Measurements from ENCODE around the gene TNFSF11.
A peak's percentile ranks its signal among the peaks of the same experiment; 100 is the strongest.

The TNFSF11 gene

GRCh38 chr13:42592915-42593900 is 19.3 kb downstream of the TNFSF11 start:
- Histone ChIP-seq H3K4me1 (ENCODE audit: control insufficient read depth, insufficient read depth, low read length) (peaks cover 5% of the 10 kb centered on the region), H3K36me3 (ENCODE audit: insufficient read depth, low read length) (no peaks in the 10 kb centered on the region), H3K27me3 (ENCODE audit: control insufficient read depth, insufficient read depth, low read length) (peaks cover 64% of the 10 kb centered on the region), H3K4me3 (ENCODE audit: low read length) (no peak overlapping the region), H3K9ac (ENCODE audit: low read depth, low read length) (no peak overlapping the region), H3K9me3 (replicated peaks; ENCODE audit: low read length) (no peaks in the 10 kb centered on the region), H3K4me2 (ENCODE audit: low read length) (no peak overlapping the region)

- peak overlapping the region; percentile 16 for H3K4me2 ChIP-seq (ENCODE audit: low read length)
- peaks cover 5% of the 10 kb centered on the region for H3K4me1 ChIP-seq (ENCODE audit: control insufficient read depth, insufficient read depth, low read length)
- H3K27me3 ChIP-seq (ENCODE audit: control insufficient read depth, insufficient read depth, low read length) = peaks cover 52% of the 10 kb centered on the region
- no peaks in the 10 kb centered on the region for H3K9me3 ChIP-seq (replicated peaks; ENCODE audit: low read length)
- H3K36me3 ChIP-seq (ENCODE audit: insufficient read depth, low read length) = no peaks in the 10 kb centered on the region
- no peak overlapping the region for H3K4me3 ChIP-seq (ENCODE audit: low read length)
- H3K9ac ChIP-seq (ENCODE audit: low read depth, low read length) = no peak overlapping the region
Measured at GRCh38 chr13:42594481-42595252, 20.7 kb downstream of the TNFSF11 start.

- H3K9me3 ChIP-seq (replicated peaks; ENCODE audit: low read length) = no peaks in the 10 kb centered on the region
Measured at GRCh38 chr13:42595253-42595571, 21.3 kb downstream of the TNFSF11 start.

GRCh38 chr13:42597505-42597904 is 23.6 kb downstream of the TNFSF11 start:
- peaks cover 26% of the 10 kb centered on the region for H3K27me3 ChIP-seq (ENCODE audit: control insufficient read depth, insufficient read depth, low read length)

More at GRCh38 chr13:42595253-42595571, 21.3 kb downstream of the TNFSF11 start:
- peaks cover 5% of the 10 kb centered on the region for H3K4me1 ChIP-seq (ENCODE audit: control insufficient read depth, insufficient read depth, low read length)
- no peak overlapping the region for H3K4me2 ChIP-seq (ENCODE audit: low read length)
- H3K4me3 ChIP-seq (ENCODE audit: low read length) = no peak overlapping the region
- peaks cover 46% of the 10 kb centered on the region for H3K27me3 ChIP-seq (ENCODE audit: control insufficient read depth, insufficient read depth, low read length)
- no peak overlapping the region for H3K9ac ChIP-seq (ENCODE audit: low read depth, low read length)
- no peaks in the 10 kb centered on the region for H3K36me3 ChIP-seq (ENCODE audit: insufficient read depth, low read length)

GRCh38 chr13:42600943-42601342 is 27.0 kb downstream of the TNFSF11 start:
- H3K36me3 ChIP-seq (ENCODE audit: insufficient read depth, low read length) = no peaks in the 10 kb centered on the region
- H3K4me3 ChIP-seq (ENCODE audit: low read length) = no peak overlapping the region
- peaks cover 15% of the 10 kb centered on the region for H3K27me3 ChIP-seq (ENCODE audit: control insufficient read depth, insufficient read depth, low read length)
- H3K9me3 ChIP-seq (replicated peaks; ENCODE audit: low read length) = no peaks in the 10 kb centered on the region
- H3K4me2 ChIP-seq (ENCODE audit: low read length) = no peak overlapping the region
- peaks cover 7% of the 10 kb centered on the region for H3K4me1 ChIP-seq (ENCODE audit: control insufficient read depth, insufficient read depth, low read length)
- H3K9ac ChIP-seq (ENCODE audit: low read depth, low read length) = no peak overlapping the region

More at GRCh38 chr13:42597505-42597904, 23.6 kb downstream of the TNFSF11 start:
- Histone ChIP-seq H3K4me1 (ENCODE audit: control insufficient read depth, insufficient read depth, low read length) (peaks cover 11% of the 10 kb centered on the region), H3K9ac (ENCODE audit: low read depth, low read length) (no peak overlapping the region), H3K9me3 (replicated peaks; ENCODE audit: low read length) (no peaks in the 10 kb centered on the region), H3K4me3 (ENCODE audit: low read length) (no peak overlapping the region), H3K36me3 (ENCODE audit: insufficient read depth, low read length) (no peaks in the 10 kb centered on the region), H3K4me2 (ENCODE audit: low read length) (no peak overlapping the region)

GRCh38 chr13:42602906-42603305 is 29.0 kb downstream of the TNFSF11 start:
- Histone ChIP-seq H3K4me1 (ENCODE audit: control insufficient read depth, insufficient read depth, low read length) (peaks cover 7% of the 10 kb centered on the region), H3K4me3 (ENCODE audit: low read length) (no peak overlapping the region), H3K9me3 (replicated peaks; ENCODE audit: low read length) (no peaks in the 10 kb centered on the region)

GRCh38 chr13:42603571-42603970 is 29.6 kb downstream of the TNFSF11 start:
- peaks cover 7% of the 10 kb centered on the region for H3K4me1 ChIP-seq (ENCODE audit: control insufficient read depth, insufficient read depth, low read length)
- peaks cover 12% of the 10 kb centered on the region for H3K27me3 ChIP-seq (ENCODE audit: control insufficient read depth, insufficient read depth, low read length)
- no peak overlapping the region for H3K4me3 ChIP-seq (ENCODE audit: low read length)
- H3K36me3 ChIP-seq (ENCODE audit: insufficient read depth, low read length) = no peaks in the 10 kb centered on the region
- H3K9ac ChIP-seq (ENCODE audit: low read depth, low read length) = no peak overlapping the region
- no peaks in the 10 kb centered on the region for H3K9me3 ChIP-seq (replicated peaks; ENCODE audit: low read length)
- no peak overlapping the region for H3K4me2 ChIP-seq (ENCODE audit: low read length)

More at GRCh38 chr13:42602906-42603305, 29.0 kb downstream of the TNFSF11 start:
- Histone ChIP-seq H3K9ac (ENCODE audit: low read depth, low read length) (no peak overlapping the region), H3K4me2 (ENCODE audit: low read length) (no peak overlapping the region), H3K27me3 (ENCODE audit: control insufficient read depth, insufficient read depth, low read length) (peaks cover 16% of the 10 kb centered on the region), H3K36me3 (ENCODE audit: insufficient read depth, low read length) (no peaks in the 10 kb centered on the region)

- Histone ChIP-seq H3K4me2 (ENCODE audit: low read length) (no peak overlapping the region), H3K4me3 (ENCODE audit: low read length) (no peak overlapping the region), H3K36me3 (ENCODE audit: insufficient read depth, low read length) (no peaks in the 10 kb centered on the region), H3K27me3 (ENCODE audit: control insufficient read depth, insufficient read depth, low read length) (peaks cover 34% of the 10 kb centered on the region), H3K4me1 (ENCODE audit: control insufficient read depth, insufficient read depth, low read length) (no peaks in the 10 kb centered on the region), H3K9me3 (replicated peaks; ENCODE audit: low read length) (no peaks in the 10 kb centered on the region), H3K9ac (ENCODE audit: low read depth, low read length) (no peak overlapping the region)
Measured at GRCh38 chr13:42607546-42607945, 33.6 kb downstream of the TNFSF11 start.

GRCh38 chr13:42610649-42611048 is 36.7 kb downstream of the TNFSF11 start:
- Histone ChIP-seq H3K4me3 (ENCODE audit: low read length) (no peak overlapping the region), H3K4me2 (ENCODE audit: low read length) (no peak overlapping the region), H3K36me3 (ENCODE audit: insufficient read depth, low read length) (no peaks in the 10 kb centered on the region), H3K4me1 (ENCODE audit: control insufficient read depth, insufficient read depth, low read length) (no peaks in the 10 kb centered on the region), H3K9me3 (replicated peaks; ENCODE audit: low read length) (no peaks in the 10 kb centered on the region), H3K9ac (ENCODE audit: low read depth, low read length) (no peak overlapping the region), H3K27me3 (ENCODE audit: control insufficient read depth, insufficient read depth, low read length) (peaks cover 52% of the 10 kb centered on the region)

GRCh38 chr13:42611086-42611779 is 37.3 kb downstream of the TNFSF11 start:
- no peak overlapping the region for H3K4me3 ChIP-seq (ENCODE audit: low read length)
- peaks cover 48% of the 10 kb centered on the region for H3K27me3 ChIP-seq (ENCODE audit: control insufficient read depth, insufficient read depth, low read length)
- H3K9me3 ChIP-seq (replicated peaks; ENCODE audit: low read length) = no peaks in the 10 kb centered on the region
- H3K4me2 ChIP-seq (ENCODE audit: low read length) = no peak overlapping the region
- H3K36me3 ChIP-seq (ENCODE audit: insufficient read depth, low read length) = no peaks in the 10 kb centered on the region
- H3K9ac ChIP-seq (ENCODE audit: low read depth, low read length) = no peak overlapping the region
- H3K4me1 ChIP-seq (ENCODE audit: control insufficient read depth, insufficient read depth, low read length) = no peaks in the 10 kb centered on the region
